WTC11 (cell line): ENCODE results near the gene CMTM7.

Experiments
- IRF2 ChIP-seq: sonication (generic); formaldehyde crosslinking; IDR thresholded peaks from 2 replicates; pipeline ENCODE4 v1.8.0; 2022; ENCODE audit warnings: low read depth, missing genetic modification reagents, borderline replicate concordance
- MXD4 ChIP-seq: fragments of 250-450 bp; sonication (Bioruptor Pico); IDR thresholded peaks from 2 replicates; pipeline ENCODE4 v1.8.0; 2021; ENCODE audit warnings: mild to moderate bottlenecking, moderate library complexity, borderline replicate concordance
- NFATC4 ChIP-seq: fragments of 250-450 bp; sonication (Bioruptor Pico); IDR thresholded peaks from 2 replicates; pipeline ENCODE4 v1.9.0; 2021; ENCODE audit warnings: mild to moderate bottlenecking
- NFYB ChIP-seq: sonication (generic); formaldehyde crosslinking; conservative IDR thresholded peaks from 2 replicates; pipeline ENCODE4 v1.8.0; 2022; ENCODE audit warnings: low read depth, missing genetic modification reagents
- NR1H2 ChIP-seq: sonication (generic); formaldehyde crosslinking; IDR thresholded peaks from 2 replicates; pipeline ENCODE4 v1.9.0; 2021; ENCODE audit warnings: mild to moderate bottlenecking, moderate library complexity, missing genetic modification reagents
- RELA ChIP-seq: sonication (generic); formaldehyde crosslinking; IDR thresholded peaks from 2 replicates; pipeline ENCODE4 v1.8.1; 2022; ENCODE audit warnings: missing genetic modification reagents, mild to moderate bottlenecking, borderline replicate concordance
- TCF7 ChIP-seq: sonication (generic); formaldehyde crosslinking; IDR thresholded peaks from 2 replicates; pipeline ENCODE4 v1.8.0; 2022; ENCODE audit warnings: mild to moderate bottlenecking, low read depth, missing genetic modification reagents, moderate library complexity
- TF ChIP-seq, protein P1 (sequence below): fragments of 200-600 bp; IDR thresholded peaks from 2 replicates; pipeline ENCODE4 v1.8.0; 2022; ENCODE audit warnings: antibody characterized with exemption
- TF ChIP-seq, protein P2 (sequence below): sonication (generic); formaldehyde crosslinking; IDR thresholded peaks from 2 replicates; pipeline ENCODE4 v1.8.1; 2022; ENCODE audit warnings: mild to moderate bottlenecking, missing genetic modification reagents, moderate library complexity, borderline replicate concordance
- TF ChIP-seq, protein P3 (sequence below): sonication (generic); formaldehyde crosslinking; IDR thresholded peaks from 2 replicates; pipeline ENCODE4 v1.8.1; 2022; ENCODE audit warnings: low read depth, mild to moderate bottlenecking, moderate library complexity, missing genetic modification reagents, borderline replicate concordance

DNA sequence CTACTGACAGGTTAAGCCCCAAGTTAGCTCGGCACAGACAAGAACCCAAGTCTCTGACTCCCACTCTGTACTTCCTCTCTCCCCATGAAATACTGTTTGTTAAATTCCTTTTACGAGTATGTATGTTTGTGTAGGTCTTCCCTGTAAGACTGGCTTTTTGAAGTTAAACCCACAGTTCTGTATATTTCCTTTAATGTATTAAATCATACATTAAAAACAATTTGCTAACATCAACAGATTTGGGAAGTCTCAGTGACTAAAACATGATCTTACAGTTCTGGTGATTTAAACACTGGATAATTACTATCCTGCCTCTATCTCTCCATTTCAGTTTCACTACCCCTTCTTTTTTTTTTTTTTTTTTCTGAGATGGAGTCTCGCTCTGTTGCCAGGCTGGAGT is 106.6 kb downstream of the CMTM7 start:
- TF ChIP-seq, protein P1, sequence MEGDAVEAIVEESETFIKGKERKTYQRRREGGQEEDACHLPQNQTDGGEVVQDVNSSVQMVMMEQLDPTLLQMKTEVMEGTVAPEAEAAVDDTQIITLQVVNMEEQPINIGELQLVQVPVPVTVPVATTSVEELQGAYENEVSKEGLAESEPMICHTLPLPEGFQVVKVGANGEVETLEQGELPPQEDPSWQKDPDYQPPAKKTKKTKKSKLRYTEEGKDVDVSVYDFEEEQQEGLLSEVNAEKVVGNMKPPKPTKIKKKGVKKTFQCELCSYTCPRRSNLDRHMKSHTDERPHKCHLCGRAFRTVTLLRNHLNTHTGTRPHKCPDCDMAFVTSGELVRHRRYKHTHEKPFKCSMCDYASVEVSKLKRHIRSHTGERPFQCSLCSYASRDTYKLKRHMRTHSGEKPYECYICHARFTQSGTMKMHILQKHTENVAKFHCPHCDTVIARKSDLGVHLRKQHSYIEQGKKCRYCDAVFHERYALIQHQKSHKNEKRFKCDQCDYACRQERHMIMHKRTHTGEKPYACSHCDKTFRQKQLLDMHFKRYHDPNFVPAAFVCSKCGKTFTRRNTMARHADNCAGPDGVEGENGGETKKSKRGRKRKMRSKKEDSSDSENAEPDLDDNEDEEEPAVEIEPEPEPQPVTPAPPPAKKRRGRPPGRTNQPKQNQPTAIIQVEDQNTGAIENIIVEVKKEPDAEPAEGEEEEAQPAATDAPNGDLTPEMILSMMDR = no peak
- no peak for TF ChIP-seq MXD4 (CRISPR knock-in tag)
- TF ChIP-seq NFATC4 = no peak
- no peak for TF ChIP-seq TCF7
- no peak for TF ChIP-seq NFYB (CRISPR knock-in tag)
- TF ChIP-seq, protein P2, sequence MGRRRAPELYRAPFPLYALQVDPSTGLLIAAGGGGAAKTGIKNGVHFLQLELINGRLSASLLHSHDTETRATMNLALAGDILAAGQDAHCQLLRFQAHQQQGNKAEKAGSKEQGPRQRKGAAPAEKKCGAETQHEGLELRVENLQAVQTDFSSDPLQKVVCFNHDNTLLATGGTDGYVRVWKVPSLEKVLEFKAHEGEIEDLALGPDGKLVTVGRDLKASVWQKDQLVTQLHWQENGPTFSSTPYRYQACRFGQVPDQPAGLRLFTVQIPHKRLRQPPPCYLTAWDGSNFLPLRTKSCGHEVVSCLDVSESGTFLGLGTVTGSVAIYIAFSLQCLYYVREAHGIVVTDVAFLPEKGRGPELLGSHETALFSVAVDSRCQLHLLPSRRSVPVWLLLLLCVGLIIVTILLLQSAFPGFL (CRISPR knock-in tag) = no peak
- TF ChIP-seq NR1H2 = no peak
- TF ChIP-seq RELA = no peak
- TF ChIP-seq, protein P3, sequence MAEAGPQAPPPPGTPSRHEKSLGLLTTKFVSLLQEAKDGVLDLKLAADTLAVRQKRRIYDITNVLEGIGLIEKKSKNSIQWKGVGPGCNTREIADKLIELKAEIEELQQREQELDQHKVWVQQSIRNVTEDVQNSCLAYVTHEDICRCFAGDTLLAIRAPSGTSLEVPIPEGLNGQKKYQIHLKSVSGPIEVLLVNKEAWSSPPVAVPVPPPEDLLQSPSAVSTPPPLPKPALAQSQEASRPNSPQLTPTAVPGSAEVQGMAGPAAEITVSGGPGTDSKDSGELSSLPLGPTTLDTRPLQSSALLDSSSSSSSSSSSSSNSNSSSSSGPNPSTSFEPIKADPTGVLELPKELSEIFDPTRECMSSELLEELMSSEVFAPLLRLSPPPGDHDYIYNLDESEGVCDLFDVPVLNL (CRISPR knock-in tag) = no peak
- TF ChIP-seq IRF2 (CRISPR knock-in tag) = no peak
